HepG2 (cell line): Measurements from ENCODE around the gene FANCG. TPM values are rescaled to one million over a fixed set of nuclear protein-coding genes. Genes with fewer than 3 reads are reported as not detected.

Source experiments
- ATAC-seq: fragments of 200-7000 bp; cut with Tn5 transposase; 3 replicates; pipeline ENCODE4 v1.9.1; 2020; ENCODE audit warnings: mild to moderate bottlenecking, moderate library complexity
- BruUV-seq: library from RNA; stranded (reverse); fragments of 400-500 nt; replicated peaks from 2 replicates; lab custom pipeline; 2021; lab: Mats Ljungman, UMichigan
- CTCF ChIA-PET: fragments of 300-600 bp; formaldehyde crosslinking; extraction: SDS; loops from one replicate; lab custom pipeline; 2021; ENCODE audit warnings: low total read pairs, inconsistent platforms, low intra/inter-chr PET ratio; lab: Yijun Ruan, JAX
- POLR2A ChIA-PET: fragments of 350-600 bp; sonication (Branson Sonifier 250); formaldehyde crosslinking; loops from one replicate; lab custom pipeline; 2020; ENCODE audit warnings: antibody characterized with exemption, inconsistent platforms; lab: Yijun Ruan, JAX
- DNase-seq: peaks from one replicate; pipeline ENCODE4 v3.0.0-alpha.2; 2015; ENCODE audit warnings: low spot score
- FAIRE-seq: peaks from 3 replicates; lab custom pipeline; 2011; peaks lifted over from hg19 to GRCh38; lab: Jason Lieb, UNC
- H2AFZ ChIP-seq: one replicate; pipeline ENCODE4 v1.6.1; 2011; ENCODE audit warnings: low read length, inconsistent platforms
- H3K27ac ChIP-seq: fragments of 300-600 bp; 3 replicates; pipeline ENCODE4 v1.8.0; 2011; ENCODE audit warnings: mixed run types, mild to moderate bottlenecking, mixed read lengths, low read length, inconsistent platforms; ENCODE audit not compliant: insufficient read depth; ENCODE audit errors: extremely low read length
- H3K27me3 ChIP-seq, 2 experiments: fragments of 200-600 bp in 1 of 2; 2 replicates in 1 of 2; 3 replicates in 1 of 2; pipeline versions ENCODE4 v1.6.0 to v1.8.0; 2011; ENCODE audit warnings: low read length in 2 of 2, mild to moderate bottlenecking in 2 of 2, moderate library complexity in 2 of 2, inconsistent platforms in 1 of 2; ENCODE audit not compliant: insufficient read depth in 2 of 2, control insufficient read depth in 1 of 2
- H3K36me3 ChIP-seq, 2 experiments: fragments of 200-600 bp in 1 of 2; replicated peaks in 1 of 2; 2 replicates in 1 of 2; 3 replicates in 1 of 2; pipeline versions ENCODE4 v1.5.1 to v1.8.0; 2011; ENCODE audit warnings: low read length in 2 of 2, inconsistent platforms in 1 of 2; ENCODE audit not compliant: insufficient read depth in 2 of 2, control insufficient read depth in 1 of 2
- H3K4me1 ChIP-seq: 2 replicates; pipeline ENCODE4 v1.5.1; 2012; ENCODE audit warnings: low read length, inconsistent platforms; ENCODE audit not compliant: insufficient read depth
- H3K4me2 ChIP-seq: 2 replicates; pipeline ENCODE4 v1.6.0; 2011; ENCODE audit warnings: low read depth, low read length, inconsistent platforms
- H3K4me3 ChIP-seq, 3 experiments: fragments of 200-600 bp in 1 of 3; sonication (generic), shearing (Covaris generic) in 1 of 3; replicated peaks in 1 of 3; 2 replicates each; pipeline ENCODE4 v1.5.1; 2011 to 2016; ENCODE audit warnings: low read length in 3 of 3, inconsistent platforms in 2 of 3, low read depth in 2 of 3, mild to moderate bottlenecking in 2 of 3, control low read depth in 1 of 3, mixed read lengths in 1 of 3; ENCODE audit not compliant: insufficient read depth in 1 of 3
- H3K79me2 ChIP-seq: one replicate; pipeline ENCODE4 v1.6.1; 2011; ENCODE audit warnings: low read length, inconsistent platforms; ENCODE audit not compliant: insufficient read depth
- H3K9ac ChIP-seq: 2 replicates; pipeline ENCODE4 v1.6.0; 2011; ENCODE audit warnings: mild to moderate bottlenecking, low read depth, low read length, inconsistent platforms; ENCODE audit not compliant: insufficient read depth
- H3K9me3 ChIP-seq: 2 replicates; pipeline ENCODE4 v1.5.1; 2012; ENCODE audit warnings: mild to moderate bottlenecking, low read length
- H4K20me1 ChIP-seq: 2 replicates; pipeline ENCODE4 v1.6.0; 2011; ENCODE audit warnings: inconsistent platforms, mild to moderate bottlenecking, low read length, moderate library complexity; ENCODE audit not compliant: insufficient read depth
- HES4 ChIP-seq: sonication (generic); formaldehyde crosslinking; IDR thresholded peaks from 2 replicates; pipeline ENCODE4 v1.9.0; 2021; ENCODE audit warnings: mild to moderate bottlenecking, missing genetic modification reagents, borderline replicate concordance
- JARID2 ChIP-seq: sonication (generic); formaldehyde crosslinking; IDR thresholded peaks from 2 replicates; pipeline ENCODE4 v1.8.1; 2023; ENCODE audit warnings: missing genetic modification reagents, inconsistent platforms; ENCODE audit not compliant: insufficient replicate concordance
- PAF1 ChIP-seq: IDR thresholded peaks from 2 replicates; pipeline ENCODE4 v1.6.1; 2016; ENCODE audit warnings: missing genetic modification reagents, missing compliant biosample characterization
- UBTF ChIP-seq: sonication (generic); formaldehyde crosslinking; IDR thresholded peaks from 2 replicates; pipeline ENCODE4 v1.4.0; 2020; ENCODE audit warnings: mild to moderate bottlenecking, missing genetic modification reagents
- ZBTB2 ChIP-seq: sonication (generic); formaldehyde crosslinking; IDR thresholded peaks from 2 replicates; pipeline ENCODE4 v1.8.0; 2022; ENCODE audit warnings: low read depth, missing genetic modification reagents
- ZNF546 ChIP-seq: sonication (generic); formaldehyde crosslinking; conservative IDR thresholded peaks from 2 replicates; pipeline ENCODE4 v1.8.1; 2023; ENCODE audit warnings: mild to moderate bottlenecking, missing genetic modification reagents
- ZNF557 ChIP-seq: sonication (generic); formaldehyde crosslinking; IDR thresholded peaks from 2 replicates; pipeline ENCODE4 v1.4.0; 2020; ENCODE audit warnings: missing genetic modification reagents
- WGBS: methylation state at CpG from one replicate; pipeline ENCODE4 v1.1.6; 2017; ENCODE audit warnings: low lambda C conversion rate; 5-methylcytosine and 5-hydroxymethylcytosine counted together
- in situ Hi-C: cut with HindIII; loops from 2 replicates; pipeline ENCODE4 v1.10.0; 2017; ENCODE audit warnings: low pct_unique_long_range_greater_than_20kb; ENCODE audit not compliant: extremely low pct_ligation_motif_present
- intact Hi-C: fragments of 100-400 bp; cut with micrococcal nuclease; formaldehyde crosslinking; loops from one replicate; pipeline ENCODE4 v1.10.0; 2022; ENCODE audit not compliant: unreplicated experiment
- polyA plus RNA-seq, 8 experiments: library from polyadenylated mRNA; depleted of rRNA in 3 of 8; stranded (reverse) in 7 of 8; unstranded in 1 of 8; fragments of >200 nt; fragmentation: Illumina TruSeq in 4 of 8; extraction: Trizol in 4 of 8; gene quantifications; 2 replicates each; pipeline versions ENCODE4 v1.2.1 to v1.2.3, GENCODE V29; 2011 to 2016; ENCODE audit warnings: low read depth in 4 of 8, missing spikeins in 1 of 8, mixed read lengths in 1 of 8; ENCODE audit not compliant: insufficient read depth in 1 of 8
- total RNA-seq, 5 experiments: library from RNA; depleted of rRNA; stranded (reverse); fragments of >200 nt; fragmentation: Illumina TruSeq; extraction: Trizol; gene quantifications; 2 replicates each; pipeline ENCODE4 v1.2.3, GENCODE V29; 2016; ENCODE audit warnings: low read depth in 1 of 5

Gene FANCG
- total and polyA plus RNA-seq, 2 of the 13 experiments (the other 11 are each of a cell fraction or from before 2014, with no cell fraction given) = 14.4 to 45.1 TPM

- Histone ChIP-seq H3K27me3 (no peaks in the 10 kb centered on the region), H3K79me2 (no peaks in the 10 kb centered on the region), H2AFZ (no peak overlapping the region), H3K4me2 (no peak overlapping the region), H3K9me3 (no peaks in the 10 kb centered on the region), H3K4me1 (no peaks in the 10 kb centered on the region), H3K27ac (no peak overlapping the region), H3K9ac (no peak overlapping the region), H4K20me1 (no peaks in the 10 kb centered on the region), H3K4me3 (no peak overlapping the region), H3K36me3 (no peaks in the 10 kb centered on the region)
- DNase-seq = no peak
- WGBS = 88% methylated on average over 47 of the region's 48 CpGs
- no peak for TF ChIP-seq ZNF546
- TF ChIP-seq PAF1 (CRISPR knock-in tag) = no peak
- TF ChIP-seq HES4 (CRISPR knock-in tag) = no peak
- no peak for TF ChIP-seq UBTF
- TF ChIP-seq JARID2 = no peak
- TF ChIP-seq ZBTB2 = no peak
- no peak for TF ChIP-seq ZNF557
- peak; percentile 32; the same call in 1 of the 3 replicates for ATAC-seq
- ChIA-PET CTCF (no interaction called here), POLR2A (no interaction called here)
- BruUV-seq = no TSS peak
- FAIRE-seq = no peak
- in situ Hi-C loops (no loop called here), intact Hi-C loops (no loop called here)
Observed at GRCh38 chr9:35035851-35036701, 43.7 kb downstream of the FANCG start.
